HG03342 (cell line): ENCODE results near the gene MREG.

Source experiments
- ATAC-seq: cut with Tn5 transposase; IDR thresholded peaks from one replicate; pipeline ENCODE4 v1.9.1; 2021; ENCODE audit warnings: mild to moderate bottlenecking, moderate library complexity; ENCODE audit not compliant: unreplicated experiment

MREG gene

GRCh38 chr2:215921895-215922294, 91.5 kb downstream of the MREG start:
- ATAC-seq, result no peak

GRCh38 chr2:215920244-215921100, 92.9 kb downstream of the MREG start:
- ATAC-seq, result peak; percentile 58

GRCh38 chr2:215919624-215920243, 93.6 kb downstream of the MREG start:
- no peak for ATAC-seq

- ATAC-seq, result no peak
These were observed 94.3 kb downstream of the MREG start for GRCh38 chr2:215918901-215919599.

GRCh38 chr2:215917953-215918620, 95.3 kb downstream of the MREG start:
- peak; percentile 83 for ATAC-seq

GRCh38 chr2:215915441-215915840, 97.9 kb downstream of the MREG start:
- ATAC-seq, result no peak

GRCh38 chr2:215914777-215915165, 98.6 kb downstream of the MREG start:
- no peak for ATAC-seq

GRCh38 chr2:215914054-215914776, 99.1 kb downstream of the MREG start:
- no peak for ATAC-seq

- no peak for ATAC-seq
These were observed 101.0 kb downstream of the MREG start for GRCh38 chr2:215912299-215912842.

GRCh38 chr2:215911301-215912085, 101.9 kb downstream of the MREG start:
- ATAC-seq, result no peak

GRCh38 chr2:215910180-215910579, 103.2 kb downstream of the MREG start:
- ATAC-seq, result no peak

GRCh38 chr2:215907147-215907546, 106.2 kb downstream of the MREG start:
- no peak for ATAC-seq

GRCh38 chr2:215906458-215906857, 106.9 kb downstream of the MREG start:
- ATAC-seq, result no peak

- no peak for ATAC-seq
These were observed 107.7 kb downstream of the MREG start for GRCh38 chr2:215905691-215906090.

GRCh38 chr2:215904101-215904500, 109.2 kb downstream of the MREG start:
- no peak for ATAC-seq

GRCh38 chr2:215903203-215903602, 110.1 kb downstream of the MREG start:
- no peak for ATAC-seq

- ATAC-seq, result no peak
These were observed 111.6 kb downstream of the MREG start for GRCh38 chr2:215901796-215902195.

GRCh38 chr2:215900843-215901242, 112.5 kb downstream of the MREG start:
- ATAC-seq, result peak; percentile 58

- no peak for ATAC-seq
These were observed 113.1 kb downstream of the MREG start for GRCh38 chr2:215900203-215900611.
